ENCODE data around the gene CPSF3. TPM values are rescaled to one million over a fixed set of nuclear protein-coding genes. Genes with fewer than 3 reads are reported as not detected.

CPSF3 gene
- total RNA-seq = 10 to 100 TPM; 17.9 to 24.4 (median 20.7) TPM

- DNase-seq (ENCODE audit: low spot score) (peak; percentile 83), ATAC-seq (ENCODE audit: low FRiP score) (peak; percentile 98)
- TF ChIP-seq, protein P1, sequence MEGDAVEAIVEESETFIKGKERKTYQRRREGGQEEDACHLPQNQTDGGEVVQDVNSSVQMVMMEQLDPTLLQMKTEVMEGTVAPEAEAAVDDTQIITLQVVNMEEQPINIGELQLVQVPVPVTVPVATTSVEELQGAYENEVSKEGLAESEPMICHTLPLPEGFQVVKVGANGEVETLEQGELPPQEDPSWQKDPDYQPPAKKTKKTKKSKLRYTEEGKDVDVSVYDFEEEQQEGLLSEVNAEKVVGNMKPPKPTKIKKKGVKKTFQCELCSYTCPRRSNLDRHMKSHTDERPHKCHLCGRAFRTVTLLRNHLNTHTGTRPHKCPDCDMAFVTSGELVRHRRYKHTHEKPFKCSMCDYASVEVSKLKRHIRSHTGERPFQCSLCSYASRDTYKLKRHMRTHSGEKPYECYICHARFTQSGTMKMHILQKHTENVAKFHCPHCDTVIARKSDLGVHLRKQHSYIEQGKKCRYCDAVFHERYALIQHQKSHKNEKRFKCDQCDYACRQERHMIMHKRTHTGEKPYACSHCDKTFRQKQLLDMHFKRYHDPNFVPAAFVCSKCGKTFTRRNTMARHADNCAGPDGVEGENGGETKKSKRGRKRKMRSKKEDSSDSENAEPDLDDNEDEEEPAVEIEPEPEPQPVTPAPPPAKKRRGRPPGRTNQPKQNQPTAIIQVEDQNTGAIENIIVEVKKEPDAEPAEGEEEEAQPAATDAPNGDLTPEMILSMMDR (IDR thresholded peaks at IDR 0.05) = no peak
Observed at GRCh38 chr2:9423100-9423921, at the start of gene CPSF3, which contains the start of gene ITGB1BP1. Gene CPSF3, plus strand, starts transcription at chr2:9423654. Its CDS starts 120 bp downstream, at chr2:9423774. Gene ITGB1BP1, minus strand, starts transcription at chr2:9423528. Its CDS starts 4,831 bp downstream, at chr2:9418697.

DNA sequence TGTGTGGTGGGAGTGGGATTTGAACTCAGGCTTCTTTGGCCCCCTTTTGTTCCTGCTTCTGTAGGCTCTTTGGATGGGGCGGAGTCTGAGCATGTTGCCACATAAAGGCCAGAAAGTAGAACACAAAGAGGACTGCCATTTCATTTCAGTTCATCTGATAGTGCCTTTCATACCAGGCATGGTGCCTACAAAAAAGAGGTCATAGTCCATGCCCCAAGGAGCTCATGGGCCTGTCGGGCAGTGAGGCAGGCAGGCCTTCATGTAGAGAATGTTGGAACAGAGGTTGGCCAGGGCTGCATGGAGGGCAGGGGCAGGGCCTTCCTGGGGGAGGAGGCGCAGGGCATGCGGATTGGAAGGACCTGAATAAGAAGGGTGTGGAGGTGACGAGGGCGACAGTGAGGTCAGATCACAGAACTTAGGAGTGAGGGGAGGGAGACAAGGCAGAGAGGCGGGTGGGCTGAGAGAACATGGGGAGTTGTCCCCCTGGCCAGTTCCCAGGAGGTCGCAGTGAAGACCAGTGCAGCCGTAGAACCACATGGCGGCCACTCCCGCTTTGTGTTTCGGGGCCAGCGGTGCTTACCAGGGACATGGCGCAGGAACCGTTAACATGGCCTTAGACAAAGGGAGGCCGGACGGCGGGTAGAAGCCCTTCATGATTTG is 49.3 kb upstream of the CPSF3 start:
- DNase-seq (ENCODE audit: low spot score) (no peak), ATAC-seq (ENCODE audit: low FRiP score) (no peak)
- TF ChIP-seq, protein P1 (IDR thresholded peaks at IDR 0.05) = no peak

- DNase-seq (ENCODE audit: low spot score) = no peak
- no peak for ATAC-seq (ENCODE audit: low FRiP score)
Observed at GRCh38 chr2:9375857-9376428, 47.5 kb upstream of the CPSF3 start.

DNA sequence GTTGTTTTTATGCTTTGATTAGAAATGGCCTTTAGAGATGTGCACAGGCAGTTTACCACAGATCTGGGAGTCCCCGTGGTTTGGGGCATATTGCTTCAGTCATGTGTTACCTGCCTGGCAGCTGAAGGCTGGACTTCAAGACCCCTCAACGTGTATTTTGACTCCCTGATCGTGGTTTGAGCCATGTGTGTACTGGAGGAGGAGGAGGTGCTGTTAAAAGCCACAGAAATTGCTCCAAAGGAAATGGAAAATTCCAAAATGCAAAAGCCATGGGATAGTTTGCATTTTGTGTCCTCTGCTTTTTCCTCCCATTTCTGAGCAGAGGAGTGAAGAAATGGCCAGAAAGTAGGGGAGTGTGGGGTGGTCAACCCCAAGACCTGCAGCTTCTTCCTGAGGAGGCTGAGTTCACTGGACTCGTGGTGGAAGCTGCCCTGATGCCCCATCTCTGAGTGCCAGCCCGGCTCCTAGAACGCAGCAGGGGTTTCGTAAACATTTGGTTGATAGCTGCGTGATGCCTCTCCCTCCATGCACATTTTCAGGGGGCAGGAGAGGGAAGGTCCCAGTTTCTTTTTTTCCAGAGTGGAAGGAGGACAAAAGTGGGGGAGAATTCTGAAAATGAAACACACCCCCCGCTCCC is 45.9 kb upstream of the CPSF3 start:
- no peak for DNase-seq (ENCODE audit: low spot score)
- ATAC-seq (ENCODE audit: low FRiP score) = no peak
- TF ChIP-seq, protein P1 (IDR thresholded peaks at IDR 0.05) = no peak

More at GRCh38 chr2:9375857-9376428, 47.5 kb upstream of the CPSF3 start:
- TF ChIP-seq, protein P1 (IDR thresholded peaks at IDR 0.05) = no peak

DNA sequence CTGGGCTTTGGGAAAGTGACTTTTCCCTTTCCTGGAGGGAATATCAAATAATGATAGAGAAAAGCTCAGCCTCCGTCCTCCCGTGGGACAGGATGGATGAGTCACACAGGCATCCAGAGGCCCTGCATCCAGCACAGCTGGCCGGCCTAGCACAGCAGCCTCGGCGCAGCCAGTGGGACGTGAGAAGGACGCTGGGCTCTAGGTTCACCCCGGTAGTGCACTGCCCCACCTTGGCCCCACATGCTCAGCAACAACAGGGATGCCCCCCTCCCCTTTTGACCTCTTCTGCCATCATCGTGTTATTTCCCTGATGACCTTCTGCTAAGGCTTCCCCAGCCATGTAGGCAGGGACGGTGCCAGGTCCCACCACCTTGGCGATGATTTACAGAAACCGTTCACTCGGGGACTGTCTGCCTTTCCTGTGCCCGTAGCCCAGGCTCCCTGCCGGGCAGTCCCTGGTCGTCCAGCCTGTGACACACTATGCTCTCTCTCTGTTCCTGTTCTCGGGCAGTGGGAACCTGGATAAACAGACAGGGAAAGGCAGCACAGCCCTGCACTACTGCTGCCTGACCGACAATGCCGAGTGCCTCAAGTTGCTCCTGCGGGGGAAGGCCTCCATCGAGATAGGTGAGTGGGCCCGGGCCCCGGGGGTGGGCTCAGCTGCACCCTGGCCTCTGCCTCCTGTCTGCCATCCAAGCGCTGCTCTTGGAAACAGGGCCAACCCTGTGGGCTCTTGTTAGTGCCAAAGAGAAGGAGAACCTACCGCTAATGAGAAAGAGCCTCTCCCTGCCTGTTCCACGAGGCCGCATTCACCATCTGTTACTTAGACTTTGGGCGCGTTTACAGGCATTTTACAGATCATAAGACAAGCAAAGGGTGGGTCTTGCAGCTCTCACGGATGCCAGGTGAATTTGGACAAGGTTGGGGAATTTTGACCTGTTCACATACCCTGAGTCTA is 44.7 kb upstream of the CPSF3 start:
- no peak for DNase-seq (ENCODE audit: low spot score)
- no peak for ATAC-seq (ENCODE audit: low FRiP score)
- TF ChIP-seq, protein P1 (IDR thresholded peaks at IDR 0.05) = no peak

DNA sequence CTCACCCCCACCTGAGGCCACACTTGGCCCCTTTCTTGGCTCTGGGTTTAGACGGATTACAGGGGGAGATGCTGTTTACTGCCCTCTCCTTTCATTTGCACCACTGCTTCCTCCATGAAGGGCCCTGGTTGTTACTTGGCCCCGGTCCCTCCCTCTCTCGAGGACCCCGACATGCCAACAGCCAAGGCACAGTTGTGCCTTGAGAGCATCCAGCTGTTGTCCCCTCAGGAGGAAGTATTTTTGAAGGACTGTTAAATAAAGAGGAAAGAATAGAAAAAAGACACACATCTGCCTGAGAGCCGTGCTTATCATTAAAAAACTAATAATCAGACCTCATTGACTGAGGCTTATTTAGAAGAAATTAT is 44.1 kb upstream of the CPSF3 start:
- TF ChIP-seq, protein P1 (IDR thresholded peaks at IDR 0.05) = no peak
- DNase-seq (ENCODE audit: low spot score) (no peak), ATAC-seq (ENCODE audit: low FRiP score) (no peak)

All from omental fat pad (tissue), 4 donors.